NK-92 treated with Interleukin-12 subunit alpha and Interleukin-12 subunit beta, amount 100 ng/mL, for 24 hours (cell line): ENCODE data around the gene CCBE1.
"Not testable (repeated sequence)": the region's sequence is repeated elsewhere in the genome, so short reads cannot be mapped to it uniquely, and the experiment has no call there.

Source experiments
- DNase-seq: peaks from one replicate; lab custom pipeline; 2025; lab: John Stamatoyannopoulos, UW

The CCBE1 gene

DNA sequence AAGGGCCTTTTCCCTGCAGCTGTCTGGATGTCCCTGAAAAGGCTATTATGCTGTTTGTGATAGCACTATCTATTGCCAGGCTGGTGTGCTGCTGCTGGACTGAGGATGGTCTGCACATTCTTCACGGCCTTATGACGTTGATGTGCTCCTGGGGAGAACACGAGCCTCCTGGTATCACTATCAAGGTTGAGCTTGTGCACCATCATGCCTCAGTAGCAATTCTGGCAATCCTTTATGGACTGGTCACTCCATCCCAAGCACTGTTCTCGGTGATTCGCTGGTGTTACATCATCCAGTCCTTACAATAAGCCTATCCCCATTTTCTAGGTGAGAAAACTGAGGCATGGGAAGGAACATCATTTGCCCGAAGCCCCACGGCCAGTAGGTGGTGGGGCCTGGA is 18.2 kb upstream of the CCBE1 start:
- DNase-seq: no peak

DNA sequence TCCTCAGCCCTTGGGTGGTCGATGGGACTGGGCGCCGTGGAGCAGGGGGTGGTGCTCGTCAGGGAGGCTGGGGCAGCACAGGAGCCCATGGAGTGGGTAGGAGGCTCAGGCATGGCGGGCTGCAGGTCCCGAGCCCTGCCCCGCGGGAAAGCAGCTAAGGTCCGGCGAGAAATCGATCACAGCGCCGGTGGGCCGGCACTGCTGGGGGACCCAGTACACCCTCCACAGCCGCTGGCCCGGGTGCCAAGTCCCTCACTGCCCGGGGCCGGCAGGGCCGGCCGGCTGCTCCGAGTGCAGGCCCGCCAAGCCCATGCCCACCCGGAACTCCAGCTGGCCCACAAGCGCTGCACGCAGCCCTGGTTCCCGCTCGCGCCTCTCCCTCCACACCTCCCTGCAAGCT is 16.9 kb upstream of the CCBE1 start:
- DNase-seq: not testable (repeated sequence)

- no peak for DNase-seq
These were observed 15.1 kb upstream of the CCBE1 start for GRCh38 chr18:59712311-59712710.

GRCh38 chr18:59708988-59709387 is 11.8 kb upstream of the CCBE1 start:
- DNase-seq: no peak

DNA sequence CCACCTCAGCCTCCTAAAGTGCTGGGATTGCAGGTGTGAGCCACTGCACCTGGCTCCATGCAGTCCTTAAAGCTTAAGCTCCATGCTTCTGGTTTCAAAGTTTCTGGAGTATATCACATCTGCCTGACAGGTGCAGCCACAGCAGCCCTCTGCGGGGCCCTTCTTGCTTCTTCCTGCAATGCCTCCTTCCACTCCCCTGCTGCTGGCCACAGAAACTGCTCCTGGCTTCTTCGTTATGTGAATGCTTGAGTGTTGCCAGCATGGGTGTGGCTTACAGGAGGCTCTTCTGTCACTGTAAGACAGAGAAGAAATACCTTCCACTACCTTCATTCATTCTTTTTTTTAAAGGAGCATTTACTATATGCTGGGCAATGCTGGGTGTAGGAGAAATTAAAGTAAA is 10.1 kb upstream of the CCBE1 start:
- DNase-seq: no peak

- no peak for DNase-seq
These were observed 9.3 kb upstream of the CCBE1 start for GRCh38 chr18:59706499-59706898.

- DNase-seq: no peak
These were observed 7.9 kb upstream of the CCBE1 start for GRCh38 chr18:59705145-59705544.

- DNase-seq: no peak
These were observed 6.9 kb upstream of the CCBE1 start for GRCh38 chr18:59704146-59704545.

DNA sequence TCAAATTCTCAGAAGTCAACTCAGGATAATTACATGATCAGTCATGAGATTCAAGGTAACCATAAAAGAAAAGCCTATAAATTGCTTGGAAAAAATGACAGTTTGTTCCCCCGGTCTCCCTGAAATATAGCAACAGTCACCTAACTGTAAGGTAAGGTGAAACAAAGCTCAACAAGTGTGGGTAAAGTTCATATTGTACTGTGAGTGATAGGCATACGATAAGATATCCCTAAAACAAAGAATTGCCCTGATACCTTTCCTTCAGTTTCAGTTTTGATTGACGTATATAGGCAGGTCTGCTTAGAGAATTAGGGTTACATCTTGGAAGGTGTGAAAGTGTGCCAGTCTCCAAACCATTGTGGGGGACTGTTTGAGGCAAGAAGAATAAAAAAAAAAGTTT is 4.0 kb upstream of the CCBE1 start:
- DNase-seq: no peak

DNA sequence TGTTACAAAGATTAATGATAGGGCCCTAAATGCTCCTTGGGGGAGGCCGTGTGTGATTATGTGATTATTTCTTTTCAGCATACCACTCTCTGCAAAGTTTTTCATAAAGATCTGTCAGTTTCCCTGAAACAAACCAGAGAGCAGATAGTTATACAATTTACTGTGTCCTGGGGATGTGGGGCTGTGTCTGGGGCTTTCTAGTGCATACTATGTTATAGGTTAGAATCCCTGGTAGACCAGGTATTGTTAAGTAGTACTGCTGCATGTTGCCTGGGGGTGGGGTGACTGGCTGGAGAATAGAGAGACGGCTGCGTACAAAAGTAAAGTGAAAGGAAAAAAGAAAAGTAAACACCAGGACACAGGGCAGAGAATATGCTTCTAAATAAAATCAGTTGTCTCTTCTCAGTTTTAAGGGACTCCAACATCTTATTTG is 3.3 kb upstream of the CCBE1 start:
- DNase-seq: no peak

DNA sequence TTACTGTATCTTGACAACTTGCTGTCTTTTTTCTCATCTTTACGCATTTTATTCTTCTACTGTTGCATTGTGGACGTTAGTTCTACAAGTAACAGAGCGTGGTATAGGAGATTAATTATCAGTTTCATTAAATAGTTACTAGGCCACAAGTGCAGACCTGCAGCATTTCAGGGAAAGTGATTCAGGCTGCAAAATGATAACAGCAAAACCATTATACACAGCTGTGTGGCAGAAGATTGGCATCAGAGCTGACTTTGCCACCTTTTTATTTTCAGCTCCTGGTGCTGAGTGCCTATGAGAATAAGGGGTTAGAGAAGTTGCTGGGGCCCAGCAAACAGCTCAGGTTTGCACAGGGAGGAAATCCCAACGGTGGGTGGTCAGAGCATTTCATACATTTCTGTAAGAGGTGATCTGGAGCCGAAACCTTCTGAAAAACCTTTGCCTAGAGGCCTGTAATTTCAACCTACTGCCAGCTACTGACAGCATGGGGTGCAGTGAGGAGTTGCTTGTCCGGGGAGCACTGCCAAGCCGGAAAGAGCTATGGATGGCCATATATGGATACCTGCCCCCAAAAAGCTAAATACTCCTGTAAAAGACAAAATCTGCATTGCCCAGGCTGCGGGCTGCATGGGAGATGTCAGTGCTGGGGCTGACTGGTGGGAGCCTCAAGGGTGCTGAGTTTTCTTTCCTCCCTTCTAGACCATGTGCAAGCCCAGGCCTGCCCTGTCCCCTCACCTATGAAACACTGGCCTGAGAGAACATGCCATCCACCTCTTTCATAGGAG is 2.7 kb upstream of the CCBE1 start:
- DNase-seq: no peak

DNA sequence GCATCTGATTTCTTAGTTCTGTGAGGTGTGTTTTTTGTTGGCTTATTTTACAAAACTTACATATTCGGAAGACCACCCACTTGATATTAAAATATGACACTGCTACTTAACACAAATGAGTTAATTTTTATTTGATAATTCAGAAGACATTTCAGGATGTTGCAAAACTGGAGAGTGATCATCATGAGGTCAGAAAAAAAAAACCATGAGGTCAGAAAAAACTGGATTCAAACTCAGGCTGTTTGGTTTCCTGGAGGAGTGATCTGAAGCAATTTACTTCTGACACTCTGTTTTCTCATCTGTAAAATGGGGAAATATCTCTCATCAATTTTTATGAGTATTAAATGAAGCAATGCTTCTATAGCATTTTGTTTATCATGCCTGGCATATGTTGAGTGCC is 1.8 kb upstream of the CCBE1 start:
- DNase-seq: no peak

GRCh38 chr18:59696311-59697235 is 650 bp downstream of the CCBE1 start:
- DNase-seq: no peak

- DNase-seq: no peak
These were observed 1.7 kb downstream of the CCBE1 start for GRCh38 chr18:59695551-59695950.

GRCh38 chr18:59694824-59695223 is 2.4 kb downstream of the CCBE1 start:
- no peak for DNase-seq

DNA sequence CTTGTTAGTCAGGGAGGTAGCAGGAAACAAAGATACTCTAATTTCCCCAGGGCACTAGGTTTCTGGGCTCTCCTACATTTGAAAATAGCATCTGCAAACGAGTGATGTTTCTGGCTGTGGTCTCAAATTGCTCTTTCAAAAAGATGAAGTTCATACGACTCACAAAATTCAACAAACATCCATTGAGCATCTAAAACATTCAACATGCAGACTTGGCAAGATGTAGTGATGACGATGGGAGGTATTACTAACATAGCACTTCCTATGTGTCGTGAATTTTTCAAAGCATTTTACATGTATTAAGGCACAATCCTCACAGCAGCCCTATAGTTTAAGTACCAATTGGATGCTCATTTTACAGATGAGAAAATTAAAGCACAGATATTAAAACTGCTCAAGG is 5.2 kb downstream of the CCBE1 start:
- no peak for DNase-seq

GRCh38 chr18:59690996-59691395 is 6.2 kb downstream of the CCBE1 start:
- DNase-seq: no peak

GRCh38 chr18:59690186-59690982 is 6.8 kb downstream of the CCBE1 start:
- no peak for DNase-seq

DNA sequence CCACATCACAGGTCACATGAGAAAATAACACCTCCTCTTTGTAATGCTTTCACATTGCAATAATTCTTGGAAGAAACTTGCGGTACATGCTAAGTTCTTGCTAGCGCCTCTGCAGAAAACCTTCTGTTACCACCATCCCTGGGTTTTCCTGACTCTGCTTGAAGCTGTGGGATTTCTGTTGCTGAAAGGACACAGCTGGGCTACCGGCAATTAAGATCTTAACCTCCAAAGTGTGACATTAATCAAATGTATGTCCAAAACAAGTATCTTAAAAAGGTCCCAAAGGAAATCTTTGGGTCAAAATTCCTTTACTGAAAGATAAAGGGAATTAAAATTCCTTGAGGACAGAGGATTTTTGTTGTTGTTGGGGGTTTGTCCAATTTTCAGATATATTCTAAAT is 7.5 kb downstream of the CCBE1 start:
- no peak for DNase-seq

- DNase-seq: no peak
These were observed 11.0 kb downstream of the CCBE1 start for GRCh38 chr18:59686260-59686659.

DNA sequence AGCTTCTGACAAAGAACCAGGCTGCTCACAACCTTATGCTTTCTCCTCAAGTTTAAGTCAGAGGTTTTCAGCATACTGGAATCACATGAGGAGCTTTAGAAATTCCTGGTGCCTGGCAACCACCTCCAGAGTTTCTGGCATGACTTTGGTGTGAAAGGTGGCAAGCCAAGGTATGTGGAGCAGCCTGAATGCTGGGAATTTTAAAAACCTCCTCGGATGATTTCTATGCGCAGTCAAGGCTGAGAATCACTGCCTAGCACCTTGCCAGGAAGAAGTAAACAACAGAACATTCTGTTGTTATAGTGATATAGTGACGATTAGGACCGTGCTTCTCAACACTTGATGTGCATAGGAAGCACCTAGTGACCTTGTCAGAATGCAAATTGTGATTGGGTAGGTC is 11.7 kb downstream of the CCBE1 start:
- no peak for DNase-seq

GRCh38 chr18:59684777-59685176 is 12.4 kb downstream of the CCBE1 start:
- no peak for DNase-seq
